Right lobe of liver (tissue), 4 donors: ENCODE results near the gene SORL1.

ENCODE experiments used
- CTCF ChIP-seq, 4 donors: fragments of 200-600 bp in 3 of 4; fragments of 450-650 bp in 1 of 4; IDR thresholded peaks; one replicate each; pipeline versions ENCODE4 v1.5.1 to v1.8.0; 2016 to 2022; ENCODE audit warnings: antibody characterized with exemption in 4 of 4, mild to moderate bottlenecking in 2 of 4
- POLR2A ChIP-seq: fragments of 450-650 bp; IDR thresholded peaks from one replicate; pipeline ENCODE4 v1.6.1; 2017; ENCODE audit warnings: antibody characterized with exemption, mild to moderate bottlenecking
- donor health status: DM: no; HTN: no; CAD: no.
- donor health status: DM: no; HTN: no; CAD: no.
- donor health status: DM: no; HTN: yes; CAD: no.

- TF ChIP-seq CTCF (IDR thresholded peaks at IDR 0.05) (no peak), POLR2A (no peak)
Measured at GRCh38 chr11:121590772-121591404, 138.8 kb downstream of the SORL1 start.
